SK-N-MC (cell line): Measurements from ENCODE around the gene ADCY5.

ENCODE experiments used
- DNase-seq: peaks from one replicate; pipeline ENCODE4 v3.0.0-alpha.2; 2011; ENCODE audit warnings: low read depth, low spot score
- H3K27ac ChIP-seq: fragments of 200-600 bp; sonication (generic); 2 replicates; pipeline ENCODE4 v1.5.1; 2016; ENCODE audit warnings: mixed run types
- H3K36me3 ChIP-seq: fragments of 200-600 bp; sonication (generic); 2 replicates; pipeline ENCODE4 v1.6.1; 2017; ENCODE audit warnings: antibody characterized with exemption, low read length, mixed read lengths; ENCODE audit not compliant: insufficient read depth
- H3K4me3 ChIP-seq: fragments of 200-600 bp; sonication (generic); 2 replicates; pipeline ENCODE4 v1.5.1; 2016
- H3K9ac ChIP-seq: fragments of 200-600 bp; sonication (generic); 2 replicates; pipeline ENCODE4 v1.8.0; 2017; ENCODE audit warnings: mixed run types, mixed read lengths; ENCODE audit not compliant: insufficient read length
- H3K9me3 ChIP-seq: fragments of 200-600 bp; sonication (generic); 2 replicates; pipeline ENCODE4 v1.6.1; 2017; ENCODE audit warnings: low read depth, mild to moderate bottlenecking, antibody characterized with exemption, low read length, moderate library complexity, mixed read lengths
- EZH2 ChIP-seq: fragments of 200-600 bp; sonication (generic); IDR thresholded peaks from one replicate; pipeline ENCODE4 v1.6.1; 2017; ENCODE audit warnings: antibody characterized with exemption
- FOXP2 ChIP-seq: optimal IDR thresholded peaks from 2 replicates; pipeline ENCODE3; 2011; ENCODE audit warnings: mild to moderate bottlenecking, moderate library complexity; ENCODE audit not compliant: insufficient read depth; ENCODE audit errors: extremely low read length, control extremely low read depth
- POLR2AphosphoS5 ChIP-seq: IDR thresholded peaks from 2 replicates; pipeline ENCODE4 v1.6.1; 2012; ENCODE audit warnings: mild to moderate bottlenecking, low read depth, low read length, borderline replicate concordance

ADCY5 gene

GRCh38 chr3:123349566-123350435 is 99.1 kb downstream of the ADCY5 start:
- DNase-seq = no peak
- H3K27ac ChIP-seq = no peak overlapping the region
- H3K9ac ChIP-seq = no peak overlapping the region
- H3K9me3 ChIP-seq = no peaks in the 10 kb centered on the region
- peaks cover under 1% of the 10 kb centered on the region; the same call in 1 of the 2 replicates for H3K36me3 ChIP-seq
- no peak overlapping the region for H3K4me3 ChIP-seq
- TF ChIP-seq POLR2AphosphoS5 (no peak), FOXP2 (no peak), EZH2 (no peak)

- H3K9me3 ChIP-seq = no peaks in the 10 kb centered on the region
- H3K4me3 ChIP-seq = no peak overlapping the region
- H3K36me3 ChIP-seq = no peaks in the 10 kb centered on the region
- no peak overlapping the region for H3K9ac ChIP-seq
- H3K27ac ChIP-seq = no peak overlapping the region
- TF ChIP-seq POLR2AphosphoS5 = no peak
- TF ChIP-seq FOXP2 = no peak
- no peak for TF ChIP-seq EZH2
- DNase-seq = no peak
Measured at GRCh38 chr3:123349201-123349535, 99.7 kb downstream of the ADCY5 start.

- H3K27ac ChIP-seq = no peak overlapping the region
- TF ChIP-seq POLR2AphosphoS5 = no peak
- no peak for TF ChIP-seq EZH2
- no peak for TF ChIP-seq FOXP2
- no peak overlapping the region for H3K4me3 ChIP-seq
- no peaks in the 10 kb centered on the region for H3K36me3 ChIP-seq
- DNase-seq = no peak
- no peaks in the 10 kb centered on the region for H3K9me3 ChIP-seq
- H3K9ac ChIP-seq = no peak overlapping the region
Measured at GRCh38 chr3:123348471-123349200, 100.3 kb downstream of the ADCY5 start.

DNA sequence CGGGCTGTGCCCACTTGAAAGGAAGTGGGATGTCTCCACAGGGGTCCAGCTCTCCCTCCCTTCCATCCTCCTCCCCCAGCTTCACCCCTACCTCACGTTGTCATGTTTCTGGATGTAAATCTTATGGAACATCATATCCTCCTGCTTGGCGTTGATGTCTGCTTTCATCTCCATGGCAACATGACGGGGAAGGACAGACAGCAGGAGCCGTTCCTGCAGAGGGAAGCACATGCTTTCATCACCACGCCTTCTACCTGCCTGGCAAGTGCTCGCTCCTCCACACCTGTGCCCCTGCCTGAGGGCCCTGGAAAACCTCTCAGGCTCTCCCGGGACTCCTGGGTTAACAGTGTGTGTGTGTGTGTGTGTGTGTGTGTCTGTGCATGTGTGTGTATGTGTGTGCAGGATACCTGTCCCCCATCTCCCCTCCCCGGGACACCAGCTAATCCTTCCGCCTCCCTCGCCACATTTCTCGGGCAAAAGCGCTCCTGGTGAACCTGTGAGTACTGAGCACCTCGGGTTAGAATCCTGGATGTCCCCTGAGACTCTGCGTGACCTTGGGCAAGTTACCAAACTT is 101.1 kb downstream of the ADCY5 start:
- Histone ChIP-seq H3K27ac (no peak overlapping the region), H3K9me3 (no peaks in the 10 kb centered on the region), H3K4me3 (no peak overlapping the region), H3K36me3 (no peaks in the 10 kb centered on the region), H3K9ac (no peak overlapping the region)
- TF ChIP-seq POLR2AphosphoS5 (no peak), EZH2 (no peak), FOXP2 (no peak)
- DNase-seq = no peak

DNA sequence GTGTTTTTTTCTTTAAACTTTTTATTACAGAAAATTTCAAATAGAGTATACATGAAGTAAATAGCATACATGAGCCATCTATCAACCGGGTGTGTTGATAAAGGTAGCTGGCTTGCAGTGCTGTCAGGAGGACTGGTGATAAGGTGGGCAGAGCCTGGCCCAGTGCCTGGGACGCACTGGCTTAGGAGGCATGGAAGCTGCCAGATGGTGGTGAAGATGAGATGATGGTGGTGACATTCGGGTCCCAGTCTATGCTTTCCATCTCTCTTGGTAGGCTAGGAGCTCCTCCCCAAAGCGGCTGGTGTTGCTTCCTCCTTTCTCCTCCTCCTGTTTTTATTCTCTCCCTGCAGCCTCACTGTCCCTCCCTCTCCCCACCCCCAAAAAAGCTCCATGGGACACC is 101.7 kb downstream of the ADCY5 start:
- Histone ChIP-seq H3K9ac (no peak overlapping the region), H3K4me3 (no peak overlapping the region), H3K27ac (no peak overlapping the region), H3K36me3 (no peaks in the 10 kb centered on the region), H3K9me3 (no peaks in the 10 kb centered on the region)
- DNase-seq = no peak
- no peak for TF ChIP-seq FOXP2
- TF ChIP-seq POLR2AphosphoS5 = no peak
- no peak for TF ChIP-seq EZH2

DNA sequence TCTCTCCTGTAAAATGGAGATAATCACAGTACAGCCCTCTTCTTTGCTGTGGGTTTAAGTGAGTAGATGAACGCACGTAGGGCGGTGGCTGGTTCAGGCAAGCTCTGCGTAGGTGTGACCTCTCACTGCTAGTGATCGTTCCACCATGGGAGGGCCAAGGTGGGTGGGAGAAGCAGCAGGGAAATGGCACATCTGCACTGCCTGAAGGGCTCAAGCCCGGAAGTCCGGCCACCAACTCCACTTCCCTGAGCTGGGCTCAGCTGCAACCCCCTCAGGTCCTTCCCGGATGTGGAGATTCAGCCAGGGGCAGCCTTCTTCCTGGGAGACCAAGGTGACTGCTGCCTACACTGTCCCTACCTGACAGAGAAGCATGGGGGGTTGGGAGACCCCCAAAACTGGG is 102.9 kb downstream of the ADCY5 start:
- Histone ChIP-seq H3K4me3 (no peak overlapping the region), H3K9ac (no peak overlapping the region), H3K27ac (no peak overlapping the region), H3K9me3 (no peaks in the 10 kb centered on the region), H3K36me3 (no peaks in the 10 kb centered on the region)
- TF ChIP-seq FOXP2 (no peak), POLR2AphosphoS5 (no peak), EZH2 (no peak)
- DNase-seq = no peak

DNA sequence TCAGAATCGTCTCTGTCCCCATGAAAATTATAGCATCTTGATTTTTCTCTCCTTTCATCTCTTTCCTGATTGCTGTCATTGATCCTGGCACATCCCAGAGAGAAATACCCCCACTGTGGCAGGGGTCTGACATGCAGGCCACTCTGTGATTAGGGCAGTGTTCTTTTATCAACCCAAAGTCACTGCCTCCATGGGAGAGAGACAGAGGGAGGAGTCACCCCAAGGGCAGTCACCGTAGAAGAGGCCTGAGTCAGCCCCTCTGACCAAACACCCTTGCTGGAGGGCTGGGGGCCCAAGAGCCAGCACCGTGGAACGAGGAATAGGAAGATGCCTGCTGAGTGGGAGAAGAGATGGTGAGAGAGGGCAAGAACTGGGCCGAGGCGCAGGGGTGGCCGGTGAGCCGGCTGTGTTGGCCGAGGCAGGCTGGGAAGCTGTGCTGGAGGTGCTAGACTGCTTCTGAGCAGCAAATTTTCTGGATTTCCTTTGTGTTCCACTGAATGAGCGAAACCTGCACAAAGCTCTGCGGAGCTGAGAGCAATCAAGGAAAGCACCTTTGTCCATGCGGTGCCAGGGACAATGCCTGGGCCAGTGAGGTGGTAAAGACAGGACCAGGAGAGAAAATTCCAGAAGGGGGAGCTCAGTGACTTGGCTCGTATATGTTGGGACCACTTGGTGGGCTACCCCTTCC is 103.8 kb downstream of the ADCY5 start:
- DNase-seq = no peak
- no peaks in the 10 kb centered on the region for H3K36me3 ChIP-seq
- TF ChIP-seq EZH2 (no peak), FOXP2 (no peak), POLR2AphosphoS5 (no peak)
- no peak overlapping the region for H3K4me3 ChIP-seq
- H3K9ac ChIP-seq = no peak overlapping the region
- H3K27ac ChIP-seq = no peak overlapping the region
- no peaks in the 10 kb centered on the region for H3K9me3 ChIP-seq

- Histone ChIP-seq H3K9ac (no peak overlapping the region), H3K9me3 (no peaks in the 10 kb centered on the region), H3K27ac (no peak overlapping the region), H3K4me3 (no peak overlapping the region), H3K36me3 (no peaks in the 10 kb centered on the region)
- TF ChIP-seq POLR2AphosphoS5 (no peak), FOXP2 (no peak), EZH2 (no peak)
- no peak for DNase-seq
Measured at GRCh38 chr3:123344175-123344906, 104.5 kb downstream of the ADCY5 start.
